ENCODE results near the gene MYO1E.

- TF ChIP-seq CTCF (conservative IDR thresholded peaks at IDR 0.05; ENCODE audit: low read depth, low read length) (no peak), SMC3 (IDR thresholded peaks at IDR 0.05; ENCODE audit: low read depth, low read length) (no peak), POLR2A (IDR thresholded peaks at IDR 0.05; ENCODE audit: low read depth, low read length) (no peak)
Measured at GRCh38 chr15:59344311-59344710, 28.4 kb downstream of the MYO1E start.

Data from IMR-90 (cell line).